Measurements from ENCODE around the gene ROCK2. TPM values are rescaled to one million over a fixed set of nuclear protein-coding genes. Genes with fewer than 3 reads are reported as not detected.

The ROCK2 gene
- total and polyA plus RNA-seq, 9 of the 15 experiments (the other 6 are each of a cell fraction or from before 2014, with no cell fraction given), result 4.9 to 30.6 (median 14.3) TPM

DNA sequence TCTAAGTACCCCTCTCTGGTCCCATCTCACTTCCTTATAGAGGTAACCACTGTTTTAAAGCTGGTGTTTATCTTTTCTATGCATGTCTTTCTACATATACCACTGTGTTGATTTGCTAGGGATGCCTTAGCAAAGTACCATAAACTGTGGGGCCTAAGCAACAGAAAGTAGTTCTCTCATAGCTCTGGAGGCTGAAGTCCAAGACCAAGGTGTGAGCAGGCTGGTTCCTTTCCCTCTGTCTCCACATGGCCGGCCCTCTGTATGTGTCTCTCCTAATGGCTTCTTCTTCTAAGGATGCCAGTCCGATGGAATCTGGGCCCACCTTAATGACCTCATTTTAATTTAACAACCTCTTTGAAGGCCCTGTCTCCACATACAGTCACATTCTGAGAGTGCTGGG is 40.8 kb upstream of the ROCK2 start (continued):
- TF ChIP-seq ZNF589 (CRISPR knock-in tag; IDR thresholded peaks at IDR 0.05; ENCODE audit: low read depth) (no peak), NCOA4 (IDR thresholded peaks at IDR 0.05; ENCODE audit: partially characterized antibody) (no peak)

DNA sequence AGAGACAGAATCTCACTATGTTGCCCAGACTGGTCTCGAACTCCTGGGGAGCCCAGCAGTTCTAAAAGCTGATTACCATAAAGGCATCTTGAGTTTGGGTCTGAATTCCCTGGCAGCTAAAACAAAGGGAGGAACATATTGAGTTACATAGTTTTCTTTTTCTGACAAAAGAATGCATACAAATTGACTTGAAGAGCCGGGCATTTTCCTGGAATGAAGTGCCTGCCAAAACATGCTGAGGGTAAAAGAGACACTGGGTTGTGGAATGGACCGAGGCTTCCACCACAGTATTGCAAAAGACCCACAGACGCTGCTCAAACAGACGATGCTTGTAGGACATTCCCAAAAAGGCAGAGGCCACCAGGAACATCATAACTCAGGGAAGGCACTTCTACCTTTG is 35.1 kb upstream of the ROCK2 start:
- no peak for ATAC-seq
- ChIA-PET POLR2A (interaction anchor here (0.5 to 0.7 kb wide), 2 partner anchors 39 to 71 kb away, joined by 4 to 5 read pairs; no protein-coding TSS in a partner anchor), CTCF (ENCODE audit: low intra/inter-chr PET ratio) (no interaction called here)
- no TSS peak for BruUV-seq (replicated peaks)
- H3K9ac ChIP-seq (ENCODE audit: insufficient read depth in 1 of 2, low read depth in 2 of 2, low read length in 2 of 2), result no peak overlapping the region
- H2AFZ ChIP-seq (ENCODE audit: low read depth, low read length), result no peak overlapping the region
- intact Hi-C loops (cut with micrococcal nuclease), result no loop called here
- H3K36me3 ChIP-seq (ENCODE audit: control insufficient read depth, insufficient read depth, low read length), result no peaks in the 10 kb centered on the region
- 19% methylated on average over 5 of the region's 5 CpGs for WGBS (ENCODE audit: insufficient coverage, low coverage, missing lambda C conversion rate)
- no peaks in the 10 kb centered on the region for H3K79me2 ChIP-seq (ENCODE audit: control insufficient read depth, insufficient read depth, low read length)
- no peaks in the 10 kb centered on the region for H4K20me1 ChIP-seq (replicated peaks; ENCODE audit: control insufficient read depth, insufficient read depth, low read length)
- no peaks in the 10 kb centered on the region for H3K27me3 ChIP-seq (ENCODE audit: control insufficient read depth in 2 of 2, insufficient read depth in 2 of 2, low read length in 2 of 2)
- H3K4me1 ChIP-seq (replicated peaks in 1 of 2; ENCODE audit: control insufficient read depth in 2 of 2, insufficient read depth in 2 of 2, low read length in 2 of 2), result peaks cover 0 to 6% of the 10 kb centered on the region in 2 experiments; a peak in 2 of 5 replicates
- no peak for DNase-seq (ENCODE audit: extremely low read depth in 1 of 4, low spot score in 3 of 4)
- H3K9me1 ChIP-seq (ENCODE audit: control insufficient read depth, insufficient read depth, low read length), result no peaks in the 10 kb centered on the region
- no peak for FAIRE-seq
- no peaks in the 10 kb centered on the region for H3K9me3 ChIP-seq (replicated peaks; ENCODE audit: control insufficient read depth, insufficient read depth, low read depth, low read length)
- no peak overlapping the region for H3K27ac ChIP-seq (ENCODE audit: extremely low read depth, low read depth, low read length)
- H3K4me3 ChIP-seq, result no peak overlapping the region
- in situ Hi-C loops (cut with MboI), result no loop called here
- H3K4me2 ChIP-seq (ENCODE audit: insufficient read depth, low read length), result no peak overlapping the region
- no peak for TF ChIP-seq ADNP (tag; IDR thresholded peaks at IDR 0.05)
- no peak for TF ChIP-seq RBM39 (optimal IDR thresholded peaks at IDR 0.05; ENCODE audit: low read depth, low read length)
- no peak for TF ChIP-seq L3MBTL2 (IDR thresholded peaks at IDR 0.05)
- TF ChIP-seq, protein P1, sequence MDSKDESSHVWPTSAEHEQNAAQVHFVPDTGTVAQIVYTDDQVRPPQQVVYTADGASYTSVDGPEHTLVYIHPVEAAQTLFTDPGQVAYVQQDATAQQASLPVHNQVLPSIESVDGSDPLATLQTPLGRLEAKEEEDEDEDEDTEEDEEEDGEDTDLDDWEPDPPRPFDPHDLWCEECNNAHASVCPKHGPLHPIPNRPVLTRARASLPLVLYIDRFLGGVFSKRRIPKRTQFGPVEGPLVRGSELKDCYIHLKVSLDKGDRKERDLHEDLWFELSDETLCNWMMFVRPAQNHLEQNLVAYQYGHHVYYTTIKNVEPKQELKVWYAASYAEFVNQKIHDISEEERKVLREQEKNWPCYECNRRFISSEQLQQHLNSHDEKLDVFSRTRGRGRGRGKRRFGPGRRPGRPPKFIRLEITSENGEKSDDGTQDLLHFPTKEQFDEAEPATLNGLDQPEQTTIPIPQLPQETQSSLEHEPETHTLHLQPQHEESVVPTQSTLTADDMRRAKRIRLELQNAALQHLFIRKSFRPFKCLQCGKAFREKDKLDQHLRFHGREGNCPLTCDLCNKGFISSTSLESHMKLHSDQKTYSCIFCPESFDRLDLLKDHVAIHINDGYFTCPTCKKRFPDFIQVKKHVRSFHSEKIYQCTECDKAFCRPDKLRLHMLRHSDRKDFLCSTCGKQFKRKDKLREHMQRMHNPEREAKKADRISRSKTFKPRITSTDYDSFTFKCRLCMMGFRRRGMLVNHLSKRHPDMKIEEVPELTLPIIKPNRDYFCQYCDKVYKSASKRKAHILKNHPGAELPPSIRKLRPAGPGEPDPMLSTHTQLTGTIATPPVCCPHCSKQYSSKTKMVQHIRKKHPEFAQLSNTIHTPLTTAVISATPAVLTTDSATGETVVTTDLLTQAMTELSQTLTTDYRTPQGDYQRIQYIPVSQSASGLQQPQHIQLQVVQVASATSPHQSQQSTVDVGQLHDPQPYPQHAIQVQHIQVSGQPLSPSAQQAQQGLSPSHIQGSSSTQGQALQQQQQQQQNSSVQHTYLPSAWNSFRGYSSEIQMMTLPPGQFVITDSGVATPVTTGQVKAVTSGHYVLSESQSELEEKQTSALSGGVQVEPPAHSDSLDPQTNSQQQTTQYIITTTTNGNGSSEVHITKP (IDR thresholded peaks at IDR 0.05; ENCODE audit: partially characterized antibody), result no peak
- TF ChIP-seq CCNT2 (IDR thresholded peaks at IDR 0.05; ENCODE audit: borderline replicate concordance, extremely low read depth, insufficient read length, low read depth, low read length), result no peak
- no peak for TF ChIP-seq SRSF9 (IDR thresholded peaks at IDR 0.05; ENCODE audit: borderline replicate concordance, low read depth, low read length)
- TF ChIP-seq EZH2 (IDR thresholded peaks at IDR 0.05; ENCODE audit: borderline replicate concordance, low read depth, low read length), result no peak
- TF ChIP-seq, protein P2, sequence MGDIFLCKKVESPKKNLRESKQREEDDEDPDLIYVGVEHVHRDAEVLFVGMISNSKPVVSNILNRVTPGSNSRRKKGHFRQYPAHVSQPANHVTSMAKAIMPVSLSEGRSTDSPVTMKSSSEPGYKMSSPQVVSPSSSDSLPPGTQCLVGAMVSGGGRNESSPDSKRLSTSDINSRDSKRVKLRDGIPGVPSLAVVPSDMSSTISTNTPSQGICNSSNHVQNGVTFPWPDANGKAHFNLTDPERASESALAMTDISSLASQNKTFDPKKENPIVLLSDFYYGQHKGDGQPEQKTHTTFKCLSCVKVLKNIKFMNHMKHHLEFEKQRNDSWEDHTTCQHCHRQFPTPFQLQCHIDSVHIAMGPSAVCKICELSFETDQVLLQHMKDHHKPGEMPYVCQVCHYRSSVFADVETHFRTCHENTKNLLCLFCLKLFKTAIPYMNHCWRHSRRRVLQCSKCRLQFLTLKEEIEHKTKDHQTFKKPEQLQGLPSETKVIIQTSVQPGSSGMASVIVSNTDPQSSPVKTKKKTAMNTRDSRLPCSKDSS (IDR thresholded peaks at IDR 0.05; ENCODE audit: low read depth, partially characterized antibody), result no peak
- TF ChIP-seq TOE1 (IDR thresholded peaks at IDR 0.05; ENCODE audit: borderline replicate concordance), result no peak
- no peak for TF ChIP-seq TOE1 (CRISPR knock-in tag; IDR thresholded peaks at IDR 0.05; ENCODE audit: borderline replicate concordance, low read depth)
